Aorta (tissue), 5 donors: ENCODE data around the gene APCDD1. TPM values are rescaled to one million over a fixed set of nuclear protein-coding genes. Genes with fewer than 3 reads are reported as not detected.

ENCODE experiments used
- ATAC-seq: fragments of 200-7000 bp; cut with Tn5 transposase; one replicate; pipeline ENCODE4 v1.9.1; 2022; ENCODE audit warnings: moderate library complexity; ENCODE audit not compliant: low FRiP score
- DNase-seq, 2 donors: peaks; one replicate each; pipeline ENCODE4 v3.0.0-alpha.2; 2020
- H3K27ac ChIP-seq, 2 donors: one replicate each; pipeline ENCODE4 v1.5.1; 2013; ENCODE audit warnings: low read length in 2 of 2, mild to moderate bottlenecking in 2 of 2, moderate library complexity in 2 of 2, control low read depth in 1 of 2, inconsistent platforms in 1 of 2, low read depth in 1 of 2
- H3K27me3 ChIP-seq, 2 donors: one replicate each; pipeline ENCODE4 v1.6.1; 2013; ENCODE audit warnings: control low read depth in 1 of 2, low read length in 1 of 2, mild to moderate bottlenecking in 1 of 2, moderate library complexity in 1 of 2; ENCODE audit not compliant: insufficient read depth in 2 of 2, control insufficient read depth in 1 of 2
- H3K36me3 ChIP-seq, 2 donors: one replicate each; pipeline ENCODE4 v1.6.1; 2013; ENCODE audit warnings: control low read depth in 1 of 2, low read length in 1 of 2, mild to moderate bottlenecking in 1 of 2; ENCODE audit not compliant: insufficient read depth in 2 of 2, control insufficient read depth in 1 of 2
- H3K4me1 ChIP-seq, 2 donors: one replicate each; pipeline ENCODE4 v1.6.1; 2013; ENCODE audit warnings: low read length in 2 of 2, control low read depth in 1 of 2, mild to moderate bottlenecking in 1 of 2, moderate library complexity in 1 of 2; ENCODE audit not compliant: insufficient read depth in 2 of 2, control insufficient read depth in 1 of 2
- H3K4me3 ChIP-seq, 2 donors: one replicate each; pipeline ENCODE4 v1.5.1; 2013; ENCODE audit warnings: low read length in 2 of 2, control low read depth in 1 of 2, mild to moderate bottlenecking in 1 of 2
- H3K9me3 ChIP-seq: one replicate; pipeline ENCODE4 v1.6.1; 2013; ENCODE audit warnings: mild to moderate bottlenecking, low read length; ENCODE audit not compliant: control insufficient read depth
- WGBS, 2 donors: extraction: QIAGEN DNeasy Blood & Tissue Kit; methylation state at CpG; one replicate each; pipeline ENCODE4 v1.1.7; 2013; 5-methylcytosine and 5-hydroxymethylcytosine counted together
- intact Hi-C, 2 donors: fragments of 100-400 bp; cut with DNase I; formaldehyde crosslinking; loops; one replicate each; pipeline versions ENCODE4 v1.14.2 to v1.15.0; 2022
- polyA plus RNA-seq, 2 donors: library from polyadenylated mRNA; stranded (reverse); fragments of 200-250 nt; gene quantifications; one replicate each; pipeline ENCODE4 v1.2.3, GENCODE V29; 2013
- total RNA-seq, 2 donors: library from RNA; stranded (reverse); fragmentation: NEBNext Ultra II Directional; extraction: Animal tissue kit (Norgen Biotek cat#: 25700); gene quantifications; one replicate each; pipeline ENCODE4 v1.2.1, GENCODE V29; 2021
- donor health status: healthy with polysubstance abuse.
- donor health status: Bipolar disorder and iron deficiency.
- donor health status: DM: no; HTN: no; CAD: no.
- donor health status: DM: no; HTN: no; CAD: no.
- donor health status: DM: yes; HTN: yes; CAD: no.

The APCDD1 gene
- total and polyA plus RNA-seq, 4 donors = 7.6 to 45.5 (median 10.5) TPM

- DNase-seq (no peak), ATAC-seq (no peak)
- Histone ChIP-seq H3K4me3 (no peak overlapping the region), H3K4me1 (no peaks in the 10 kb centered on the region), H3K9me3 (no peaks in the 10 kb centered on the region), H3K36me3 (no peaks in the 10 kb centered on the region), H3K27me3 (no peaks in the 10 kb centered on the region), H3K27ac (no peak overlapping the region)
- intact Hi-C loops = no loop called here
- WGBS, 2 donors = 97% methylated on average over 23 of the region's 23 CpGs
Observed at GRCh38 chr18:10414293-10414842, 40.1 kb upstream of the APCDD1 start.

GRCh38 chr18:10416065-10416464, 38.4 kb upstream of the APCDD1 start:
- Histone ChIP-seq H3K27me3 (no peaks in the 10 kb centered on the region), H3K4me3 (no peak overlapping the region), H3K4me1 (no peaks in the 10 kb centered on the region), H3K36me3 (no peaks in the 10 kb centered on the region), H3K9me3 (no peaks in the 10 kb centered on the region), H3K27ac (no peak overlapping the region)
- no peak for DNase-seq
- no peak for ATAC-seq
- 80 to 82% methylated on average over 9 of the region's 9 CpGs for WGBS, 2 donors
- intact Hi-C loops = no loop called here

GRCh38 chr18:10417191-10417590, 37.2 kb upstream of the APCDD1 start:
- ATAC-seq = no peak
- WGBS, 2 donors = 95 to 98% methylated on average over 3 of the region's 3 CpGs
- Histone ChIP-seq H3K9me3 (no peaks in the 10 kb centered on the region), H3K27ac (peak overlapping the region in 1 of 2 donors; percentile 68), H3K27me3 (no peaks in the 10 kb centered on the region), H3K4me3 (no peak overlapping the region), H3K36me3 (no peaks in the 10 kb centered on the region), H3K4me1 (no peaks in the 10 kb centered on the region)
- DNase-seq = no peak
- intact Hi-C loops = no loop called here

GRCh38 chr18:10417664-10418063, 36.8 kb upstream of the APCDD1 start:
- intact Hi-C loops = no loop called here
- Histone ChIP-seq H3K27ac (no peak overlapping the region), H3K4me1 (no peaks in the 10 kb centered on the region), H3K4me3 (no peak overlapping the region), H3K9me3 (no peaks in the 10 kb centered on the region), H3K27me3 (no peaks in the 10 kb centered on the region), H3K36me3 (no peaks in the 10 kb centered on the region)
- DNase-seq = no peak
- ATAC-seq = peak; percentile 67

GRCh38 chr18:10418836-10419235, 35.6 kb upstream of the APCDD1 start:
- intact Hi-C loops = no loop called here
- DNase-seq (no peak), ATAC-seq (no peak)
- Histone ChIP-seq H3K4me3 (no peak overlapping the region), H3K36me3 (no peaks in the 10 kb centered on the region), H3K27ac (no peak overlapping the region), H3K4me1 (no peaks in the 10 kb centered on the region), H3K9me3 (no peaks in the 10 kb centered on the region), H3K27me3 (no peaks in the 10 kb centered on the region)

- H3K36me3 ChIP-seq = no peaks in the 10 kb centered on the region
- ATAC-seq (no peak), DNase-seq (no peak)
- H3K9me3 ChIP-seq = no peaks in the 10 kb centered on the region
- H3K4me1 ChIP-seq = no peaks in the 10 kb centered on the region
- no peak overlapping the region for H3K4me3 ChIP-seq
- 93 to 95% methylated on average over 5 of the region's 5 CpGs for WGBS, 2 donors
- H3K27me3 ChIP-seq = no peaks in the 10 kb centered on the region
- no peak overlapping the region for H3K27ac ChIP-seq
- intact Hi-C loops = no loop called here
Observed at GRCh38 chr18:10419420-10420103, 34.9 kb upstream of the APCDD1 start.

GRCh38 chr18:10420561-10421352, 33.7 kb upstream of the APCDD1 start:
- intact Hi-C loops = no loop called here
- no peaks in the 10 kb centered on the region for H3K36me3 ChIP-seq
- no peaks in the 10 kb centered on the region for H3K9me3 ChIP-seq
- no peak overlapping the region for H3K27ac ChIP-seq
- H3K27me3 ChIP-seq = no peaks in the 10 kb centered on the region
- H3K4me3 ChIP-seq = no peak overlapping the region
- ATAC-seq = no peak
- DNase-seq = no peak
- WGBS, 2 donors = 76 to 81% methylated on average over 5 of the region's 5 CpGs
- no peaks in the 10 kb centered on the region for H3K4me1 ChIP-seq

- DNase-seq (no peak), ATAC-seq (no peak)
- intact Hi-C loops = no loop called here
- no peak overlapping the region for H3K4me3 ChIP-seq
- no peak overlapping the region for H3K27ac ChIP-seq
- 66 to 75% methylated on average over 5 of the region's 5 CpGs for WGBS, 2 donors
- H3K4me1 ChIP-seq = no peaks in the 10 kb centered on the region
- no peaks in the 10 kb centered on the region for H3K27me3 ChIP-seq
- no peaks in the 10 kb centered on the region for H3K9me3 ChIP-seq
- H3K36me3 ChIP-seq = no peaks in the 10 kb centered on the region
Observed at GRCh38 chr18:10421859-10422258, 32.6 kb upstream of the APCDD1 start.

GRCh38 chr18:10422731-10423130, 31.7 kb upstream of the APCDD1 start:
- WGBS, 2 donors = 84 to 92% methylated on average over 6 of the region's 6 CpGs
- no peak overlapping the region for H3K27ac ChIP-seq
- intact Hi-C loops = no loop called here
- no peak for ATAC-seq
- H3K36me3 ChIP-seq = no peaks in the 10 kb centered on the region
- no peaks in the 10 kb centered on the region for H3K4me1 ChIP-seq
- no peak overlapping the region for H3K4me3 ChIP-seq
- no peak for DNase-seq
- H3K9me3 ChIP-seq = no peaks in the 10 kb centered on the region
- H3K27me3 ChIP-seq = no peaks in the 10 kb centered on the region
